Esophagus squamous epithelium (tissue), 5 donors: ENCODE results near the gene GPC4. TPM values are rescaled to one million over a fixed set of nuclear protein-coding genes. Genes with fewer than 3 reads are reported as not detected.

ENCODE experiments used
- DNase-seq: peaks from one replicate; lab custom pipeline; 2025; lab: John Stamatoyannopoulos, UW
- H3K27ac ChIP-seq, 4 donors: fragments of 200-600 bp; sonication (generic); one replicate each; pipeline ENCODE4 v1.5.1; 2016 to 2019; ENCODE audit warnings: mild to moderate bottlenecking in 1 of 4
- H3K27me3 ChIP-seq, 4 donors: fragments of 200-600 bp; sonication (generic); 1 replicate in 3 of 4; 2 replicates in 1 of 4; pipeline versions ENCODE4 v1.5.1 to v1.6.0; 2017 to 2021; ENCODE audit warnings: antibody characterized with exemption in 1 of 4
- H3K36me3 ChIP-seq, 3 donors: fragments of 200-600 bp; sonication (generic); one replicate each; pipeline ENCODE4 v1.5.1; 2016 to 2019
- H3K4me1 ChIP-seq, 3 donors: fragments of 200-600 bp; sonication (generic); one replicate each; pipeline ENCODE4 v1.5.1; 2017 to 2019
- H3K4me3 ChIP-seq, 4 donors: fragments of 200-600 bp; sonication (generic); 1 replicate in 3 of 4; 2 replicates in 1 of 4; pipeline ENCODE4 v1.5.1; 2016 to 2019; ENCODE audit warnings: mild to moderate bottlenecking in 2 of 4, moderate library complexity in 1 of 4
- H3K9me3 ChIP-seq, 3 donors: fragments of 200-600 bp; sonication (generic); one replicate each; pipeline ENCODE4 v1.5.1; 2016 to 2019
- CTCF ChIP-seq, 6 experiments: fragments of 450-650 bp in 4 of 6; fragments of 200-600 bp in 2 of 6; sonication (generic) in 2 of 6; IDR thresholded peaks; one replicate each; pipeline ENCODE4 v1.5.1; 2016 to 2019; ENCODE audit warnings: antibody characterized with exemption in 6 of 6, mild to moderate bottlenecking in 4 of 6, moderate library complexity in 4 of 6
- POLR2A ChIP-seq, 4 donors: fragments of 450-650 bp; IDR thresholded peaks; one replicate each; pipeline ENCODE4 v1.6.1; 2017; ENCODE audit warnings: antibody characterized with exemption in 4 of 4, mild to moderate bottlenecking in 4 of 4, moderate library complexity in 3 of 4
- WGBS, 2 donors: methylation state at CpG; one replicate each; pipeline ENCODE4 v1.1.5; 2018; 5-methylcytosine and 5-hydroxymethylcytosine counted together
- intact Hi-C: fragments of 100-400 bp; cut with DNase I; formaldehyde crosslinking; loops from one replicate; pipeline ENCODE4 v1.15.0; 2022
- total RNA-seq, 4 donors: library from RNA; depleted of rRNA; stranded (reverse); fragments of >200 nt; gene quantifications; one replicate each; pipeline ENCODE4 v1.1.0, GENCODE V29; 2016
- donor health status: DM: yes; HTN: yes; CAD: no.

Gene GPC4
- total RNA-seq, 4 donors from 2014 or later = 1.3 to 8.2 (median 3.1) TPM

GRCh38 chrX:133314281-133314680, 101.0 kb downstream of the GPC4 start:
- intact Hi-C loops = no loop called here
- no peaks in the 10 kb centered on the region for H3K27me3 ChIP-seq
- TF ChIP-seq POLR2A (IDR thresholded peaks at IDR 0.05) = no peak
- no peak for TF ChIP-seq CTCF (IDR thresholded peaks at IDR 0.05)
- no peaks in the 10 kb centered on the region for H3K36me3 ChIP-seq
- DNase-seq = no peak
- no peaks in the 10 kb centered on the region for H3K9me3 ChIP-seq
- no peaks in the 10 kb centered on the region for H3K4me1 ChIP-seq
- H3K4me3 ChIP-seq = no peak overlapping the region
- H3K27ac ChIP-seq = no peak overlapping the region

- intact Hi-C loops = no loop called here
- no peaks in the 10 kb centered on the region for H3K4me1 ChIP-seq
- TF ChIP-seq CTCF (IDR thresholded peaks at IDR 0.05) = no peak
- no peak for TF ChIP-seq POLR2A (IDR thresholded peaks at IDR 0.05)
- H3K36me3 ChIP-seq = no peaks in the 10 kb centered on the region
- no peaks in the 10 kb centered on the region for H3K9me3 ChIP-seq
- DNase-seq = no peak
- H3K27ac ChIP-seq = peak overlapping the region in 1 of 4 donors; percentile 9
- WGBS, 2 donors = 43 to 81% methylated on average over 3 to 5 of the region's 5 CpGs
- H3K27me3 ChIP-seq = no peaks in the 10 kb centered on the region
- H3K4me3 ChIP-seq = no peak overlapping the region
Measured at GRCh38 chrX:133308499-133308897, 106.8 kb downstream of the GPC4 start.

GRCh38 chrX:133307637-133308498, 107.4 kb downstream of the GPC4 start:
- Histone ChIP-seq H3K27ac (peak overlapping the region in 1 of 4 donors; percentile 9), H3K4me3 (no peak overlapping the region), H3K9me3 (no peaks in the 10 kb centered on the region), H3K36me3 (no peaks in the 10 kb centered on the region), H3K4me1 (no peaks in the 10 kb centered on the region), H3K27me3 (no peaks in the 10 kb centered on the region)
- TF ChIP-seq CTCF (IDR thresholded peaks at IDR 0.05) (peak in 1 of 6 experiments; percentile 8), POLR2A (IDR thresholded peaks at IDR 0.05) (no peak)
- DNase-seq = no peak
- WGBS, 2 donors = 31 to 61% methylated on average over 5 to 9 of the region's 13 CpGs
- intact Hi-C loops = no loop called here

- Histone ChIP-seq H3K4me3 (no peak overlapping the region), H3K4me1 (no peaks in the 10 kb centered on the region), H3K36me3 (no peaks in the 10 kb centered on the region), H3K9me3 (no peaks in the 10 kb centered on the region), H3K27me3 (no peaks in the 10 kb centered on the region), H3K27ac (no peak overlapping the region)
- 48 to 56% methylated on average over 2 to 3 of the region's 3 CpGs for WGBS, 2 donors
- no peak for DNase-seq
- TF ChIP-seq POLR2A (IDR thresholded peaks at IDR 0.05) (no peak), CTCF (IDR thresholded peaks at IDR 0.05) (no peak)
- intact Hi-C loops = no loop called here
Measured at GRCh38 chrX:133307094-133307493, 108.2 kb downstream of the GPC4 start.

GRCh38 chrX:133306316-133306715, 109.0 kb downstream of the GPC4 start:
- WGBS, 2 donors = 32 to 52% methylated on average over 3 of the region's 3 CpGs
- H3K27ac ChIP-seq = no peak overlapping the region
- H3K4me3 ChIP-seq = no peak overlapping the region
- no peaks in the 10 kb centered on the region for H3K27me3 ChIP-seq
- no peaks in the 10 kb centered on the region for H3K36me3 ChIP-seq
- H3K4me1 ChIP-seq = no peaks in the 10 kb centered on the region
- DNase-seq = no peak
- TF ChIP-seq CTCF (IDR thresholded peaks at IDR 0.05) = no peak
- TF ChIP-seq POLR2A (IDR thresholded peaks at IDR 0.05) = no peak
- intact Hi-C loops = no loop called here
- H3K9me3 ChIP-seq = no peaks in the 10 kb centered on the region
